Measurements from ENCODE around the gene SF3B3. TPM values are rescaled to one million over a fixed set of nuclear protein-coding genes. Genes with fewer than 3 reads are reported as not detected.

SF3B3 gene
- total RNA-seq, 1 donor from 2014 or later: 188 TPM

DNA sequence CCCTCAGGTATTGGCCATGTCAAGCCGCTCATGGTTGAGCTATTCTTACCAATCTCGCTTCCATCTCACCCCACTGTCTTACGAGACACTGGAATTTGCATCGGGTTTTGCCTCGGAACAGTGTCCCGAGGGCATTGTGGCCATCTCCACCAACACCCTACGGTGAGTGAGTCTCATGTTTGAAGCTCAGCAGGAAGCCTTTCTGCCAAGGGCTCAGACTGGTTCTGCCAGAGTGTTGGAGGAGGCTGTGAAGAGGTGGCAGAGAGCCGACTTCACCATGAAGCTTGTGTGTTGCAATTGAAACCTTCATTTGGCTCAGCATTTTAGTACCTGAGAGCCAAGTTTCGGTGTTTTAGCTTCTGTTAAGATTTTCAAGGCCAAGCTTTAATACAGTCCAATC is 38.0 kb downstream of the SF3B3 start:
- Mint-ChIP-seq H3K27me3 (ENCODE audit: insufficient read depth, low read depth) (peaks cover 3% of the 10 kb centered on the region), H3K9me3 (no peaks in the 10 kb centered on the region), H3K36me3 (peaks cover 51% of the 10 kb centered on the region), H3K4me3 (no peak overlapping the region), H3K4me1 (no peaks in the 10 kb centered on the region), H3K27ac (no peak overlapping the region)
- no peak for TF ChIP-seq EZH2 (IDR thresholded peaks at IDR 0.05)
- TF ChIP-seq, protein P1, sequence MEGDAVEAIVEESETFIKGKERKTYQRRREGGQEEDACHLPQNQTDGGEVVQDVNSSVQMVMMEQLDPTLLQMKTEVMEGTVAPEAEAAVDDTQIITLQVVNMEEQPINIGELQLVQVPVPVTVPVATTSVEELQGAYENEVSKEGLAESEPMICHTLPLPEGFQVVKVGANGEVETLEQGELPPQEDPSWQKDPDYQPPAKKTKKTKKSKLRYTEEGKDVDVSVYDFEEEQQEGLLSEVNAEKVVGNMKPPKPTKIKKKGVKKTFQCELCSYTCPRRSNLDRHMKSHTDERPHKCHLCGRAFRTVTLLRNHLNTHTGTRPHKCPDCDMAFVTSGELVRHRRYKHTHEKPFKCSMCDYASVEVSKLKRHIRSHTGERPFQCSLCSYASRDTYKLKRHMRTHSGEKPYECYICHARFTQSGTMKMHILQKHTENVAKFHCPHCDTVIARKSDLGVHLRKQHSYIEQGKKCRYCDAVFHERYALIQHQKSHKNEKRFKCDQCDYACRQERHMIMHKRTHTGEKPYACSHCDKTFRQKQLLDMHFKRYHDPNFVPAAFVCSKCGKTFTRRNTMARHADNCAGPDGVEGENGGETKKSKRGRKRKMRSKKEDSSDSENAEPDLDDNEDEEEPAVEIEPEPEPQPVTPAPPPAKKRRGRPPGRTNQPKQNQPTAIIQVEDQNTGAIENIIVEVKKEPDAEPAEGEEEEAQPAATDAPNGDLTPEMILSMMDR (IDR thresholded peaks at IDR 0.05): no peak
- no peak for TF ChIP-seq EZH2phosphoT487 (IDR thresholded peaks at IDR 0.05)
- Histone ChIP-seq H3K27me3 (no peaks in the 10 kb centered on the region), H3K9me3 (ENCODE audit: low read depth) (no peaks in the 10 kb centered on the region), H3K4me3 (no peak overlapping the region), H3K4me1 (no peaks in the 10 kb centered on the region), H3F3A (ENCODE audit: low read depth) (peaks cover 42% of the 10 kb centered on the region), H3K9ac (no peak overlapping the region), H4K20me1 (ENCODE audit: low read depth) (peaks cover 74% of the 10 kb centered on the region), H2AFZ (replicated peaks) (no peak overlapping the region), H3K27ac (no peak overlapping the region), H3K36me3 (peaks cover 61% of the 10 kb centered on the region), H3K4me2 (no peak overlapping the region), H3K79me2 (ENCODE audit: low read depth) (peaks cover 66% of the 10 kb centered on the region)
- no peak for DNase-seq (ENCODE audit: low spot score)

GRCh38 chr16:70563636-70564035 is 40.0 kb downstream of the SF3B3 start:
- peaks cover 72% of the 10 kb centered on the region for H4K20me1 ChIP-seq (ENCODE audit: low read depth)

GRCh38 chr16:70565053-70565452 is 41.4 kb downstream of the SF3B3 start:
- no peak overlapping the region for H3K27ac Mint-ChIP-seq
- peaks cover 49% of the 10 kb centered on the region for H3K36me3 Mint-ChIP-seq
- no peak for TF ChIP-seq EZH2phosphoT487 (IDR thresholded peaks at IDR 0.05)
- TF ChIP-seq, protein P1 (IDR thresholded peaks at IDR 0.05): no peak
- no peaks in the 10 kb centered on the region for H3K4me1 Mint-ChIP-seq
- H3K27me3 ChIP-seq: no peaks in the 10 kb centered on the region
- H3K9me3 Mint-ChIP-seq: no peaks in the 10 kb centered on the region
- H3K9me3 ChIP-seq (ENCODE audit: low read depth): no peaks in the 10 kb centered on the region
- no peak overlapping the region for H3K27ac ChIP-seq
- no peak overlapping the region for H3K4me2 ChIP-seq
- DNase-seq (ENCODE audit: low spot score): no peak
- no peak overlapping the region for H3K4me3 Mint-ChIP-seq
- no peak overlapping the region for H3K4me3 ChIP-seq
- H3K9ac ChIP-seq: no peak overlapping the region
- no peaks in the 10 kb centered on the region for H3K4me1 ChIP-seq
- H3K27me3 Mint-ChIP-seq (ENCODE audit: insufficient read depth, low read depth): no peaks in the 10 kb centered on the region
- no peak overlapping the region for H2AFZ ChIP-seq (replicated peaks)
- H3F3A ChIP-seq (ENCODE audit: low read depth): peaks cover 32% of the 10 kb centered on the region
- H3K79me2 ChIP-seq (ENCODE audit: low read depth): peaks cover 35% of the 10 kb centered on the region
- peaks cover 65% of the 10 kb centered on the region for H3K36me3 ChIP-seq
- H4K20me1 ChIP-seq (ENCODE audit: low read depth): peaks cover 72% of the 10 kb centered on the region

More at GRCh38 chr16:70563636-70564035, 40.0 kb downstream of the SF3B3 start:
- no peak overlapping the region for H3K9ac ChIP-seq
- no peaks in the 10 kb centered on the region for H3K9me3 Mint-ChIP-seq
- H3K27me3 Mint-ChIP-seq (ENCODE audit: insufficient read depth, low read depth): peaks cover 2% of the 10 kb centered on the region
- H3F3A ChIP-seq (ENCODE audit: low read depth): peaks cover 32% of the 10 kb centered on the region
- H3K27ac ChIP-seq: no peak overlapping the region
- no peaks in the 10 kb centered on the region for H3K27me3 ChIP-seq
- no peak overlapping the region for H3K4me2 ChIP-seq
- no peak overlapping the region for H3K4me3 ChIP-seq
- no peak overlapping the region for H3K4me3 Mint-ChIP-seq
- no peak for TF ChIP-seq EZH2 (IDR thresholded peaks at IDR 0.05)
- TF ChIP-seq EZH2phosphoT487 (IDR thresholded peaks at IDR 0.05): no peak
- TF ChIP-seq, protein P1 (IDR thresholded peaks at IDR 0.05): no peak
- no peaks in the 10 kb centered on the region for H3K4me1 Mint-ChIP-seq
- peaks cover 47% of the 10 kb centered on the region for H3K79me2 ChIP-seq (ENCODE audit: low read depth)
- no peak overlapping the region for H2AFZ ChIP-seq (replicated peaks)
- no peak overlapping the region for H3K27ac Mint-ChIP-seq
- DNase-seq (ENCODE audit: low spot score): no peak
- H3K36me3 ChIP-seq: peaks cover 60% of the 10 kb centered on the region
- H3K9me3 ChIP-seq (ENCODE audit: low read depth): no peaks in the 10 kb centered on the region
- no peaks in the 10 kb centered on the region for H3K4me1 ChIP-seq
- H3K36me3 Mint-ChIP-seq: peaks cover 49% of the 10 kb centered on the region
